GM12892 (cell line): ENCODE results near the gene TAPBP. TPM values are rescaled to one million over a fixed set of nuclear protein-coding genes. Genes with fewer than 3 reads are reported as not detected.
A peak's percentile ranks its signal among the peaks of the same experiment; 100 is the strongest.
"Not testable (repeated sequence)": the region's sequence is repeated elsewhere in the genome, so short reads cannot be mapped to it uniquely, and the experiment has no call there.

Source experiments
- DNase-seq: peaks from one replicate; pipeline ENCODE4 v3.0.0; 2011; ENCODE audit not compliant: insufficient read length
- FAIRE-seq: peaks from 2 replicates; lab custom pipeline; 2011; peaks lifted over from hg19 to GRCh38; lab: Jason Lieb, UNC
- POLR2A ChIP-seq: IDR thresholded peaks from 2 replicates; pipeline ENCODE4 v1.6.1; 2011; ENCODE audit warnings: low read depth, low read length, control low read depth
- POLR2AphosphoS5 ChIP-seq: IDR thresholded peaks from 2 replicates; pipeline ENCODE4 v1.6.1; 2011; ENCODE audit warnings: low read depth, low read length, control low read depth
- TAF1 ChIP-seq: IDR thresholded peaks from 2 replicates; pipeline ENCODE4 v1.6.1; 2011; ENCODE audit warnings: low read depth, mild to moderate bottlenecking, control low read depth, low read length, borderline replicate concordance
- polyA plus RNA-seq: library from polyadenylated mRNA; unstranded; fragments of >200 nt; gene quantifications from one replicate; pipeline ENCODE4 v1.2.1, GENCODE V29; 2012; ENCODE audit warnings: missing spikeins, inconsistent platforms; ENCODE audit not compliant: missing spikeins

TAPBP gene
- polyA plus RNA-seq = 51.3 TPM

DNA sequence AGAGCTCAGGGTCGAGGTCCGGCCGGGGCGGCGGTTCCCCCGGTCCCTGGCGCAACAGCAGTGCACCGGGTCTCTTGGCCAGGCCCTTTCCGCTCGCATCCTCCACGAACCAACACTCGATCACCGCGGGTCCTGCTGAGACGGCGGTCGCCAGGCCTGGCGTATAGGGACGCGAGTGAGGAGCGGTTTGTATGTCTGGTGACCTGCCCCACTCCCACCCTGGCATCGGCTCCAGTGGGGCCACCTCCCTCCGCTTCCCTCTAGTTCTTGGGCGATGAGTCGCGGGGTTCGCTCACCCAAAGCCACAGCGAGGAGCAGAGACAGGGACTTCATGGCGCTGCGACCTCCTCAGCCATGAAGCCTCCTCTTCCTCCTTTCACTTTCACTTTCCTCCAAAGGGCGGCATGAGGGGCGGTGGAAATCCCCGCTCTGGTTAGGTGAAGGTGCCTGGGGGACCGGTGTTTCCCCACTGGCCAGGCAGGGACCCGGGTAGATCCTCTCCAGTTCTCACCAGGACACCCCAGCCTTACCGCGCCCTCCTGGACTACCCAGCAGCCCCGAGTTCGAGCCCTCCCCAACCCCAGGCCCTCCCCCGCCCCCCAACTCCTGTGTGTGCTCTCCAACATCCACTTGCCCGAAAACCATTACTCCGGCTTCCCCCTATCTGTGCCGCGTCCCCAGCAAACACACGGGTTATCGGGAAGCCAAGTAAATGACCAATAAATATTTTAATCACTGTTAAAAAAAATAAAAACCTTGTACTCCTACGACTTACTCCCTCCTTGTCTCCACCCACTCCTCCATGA lies at the start of gene TAPBP:
TSS of gene TAPBP (minus strand) at position 370 of the 806 bp plus-strand sequence. CDS start at position 333, 37 bp downstream.
- TF ChIP-seq TAF1 = peak; percentile 86
- TF ChIP-seq POLR2AphosphoS5 = peak; percentile 87
- TF ChIP-seq POLR2A = peak; percentile 84
- FAIRE-seq (peak; percentile 90), DNase-seq (peak; percentile 77)

DNA sequence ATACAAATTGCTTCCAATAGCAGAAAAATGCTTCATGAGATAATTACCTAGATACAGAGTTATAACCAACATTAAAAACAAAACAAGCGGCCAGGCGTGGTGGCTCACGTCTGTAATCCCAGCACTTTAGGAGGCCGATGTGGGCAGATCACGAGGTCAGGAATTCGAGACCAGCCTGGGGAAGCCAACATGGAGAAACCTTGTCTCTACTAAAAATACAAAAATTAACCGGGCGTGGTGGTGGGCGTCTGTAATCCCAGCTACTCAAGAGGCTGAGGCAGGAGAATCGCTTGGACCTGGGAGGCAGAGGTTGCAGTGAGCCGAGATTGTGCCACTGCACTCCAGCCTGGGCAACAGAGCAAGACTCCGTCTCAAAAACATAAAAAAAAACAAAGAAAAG lies 49.6 kb upstream of the TAPBP start:
- not testable (repeated sequence) for FAIRE-seq, DNase-seq

DNA sequence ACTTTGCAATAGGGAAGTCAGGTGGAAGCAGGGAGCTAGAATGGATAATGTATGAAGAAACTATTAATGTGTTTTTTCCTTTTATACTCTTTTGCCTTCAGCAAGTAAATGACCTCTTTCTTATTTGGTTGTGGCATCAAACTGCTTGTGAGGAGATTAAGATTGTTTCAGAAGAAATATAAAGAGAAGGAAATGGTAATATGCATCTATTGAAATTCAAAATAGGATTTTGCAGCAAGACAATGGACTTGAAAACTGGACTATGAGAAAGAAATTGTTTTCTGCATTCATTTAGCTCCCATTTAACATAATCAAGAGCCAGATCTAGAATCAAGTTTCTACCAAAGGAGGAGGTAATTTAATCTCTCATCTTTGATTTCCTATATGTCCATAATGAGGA lies 45.5 kb upstream of the TAPBP start:
- DNase-seq (no peak), FAIRE-seq (no peak)
- TF ChIP-seq POLR2AphosphoS5 = no peak
- no peak for TF ChIP-seq POLR2A
- TF ChIP-seq TAF1 = no peak

DNA sequence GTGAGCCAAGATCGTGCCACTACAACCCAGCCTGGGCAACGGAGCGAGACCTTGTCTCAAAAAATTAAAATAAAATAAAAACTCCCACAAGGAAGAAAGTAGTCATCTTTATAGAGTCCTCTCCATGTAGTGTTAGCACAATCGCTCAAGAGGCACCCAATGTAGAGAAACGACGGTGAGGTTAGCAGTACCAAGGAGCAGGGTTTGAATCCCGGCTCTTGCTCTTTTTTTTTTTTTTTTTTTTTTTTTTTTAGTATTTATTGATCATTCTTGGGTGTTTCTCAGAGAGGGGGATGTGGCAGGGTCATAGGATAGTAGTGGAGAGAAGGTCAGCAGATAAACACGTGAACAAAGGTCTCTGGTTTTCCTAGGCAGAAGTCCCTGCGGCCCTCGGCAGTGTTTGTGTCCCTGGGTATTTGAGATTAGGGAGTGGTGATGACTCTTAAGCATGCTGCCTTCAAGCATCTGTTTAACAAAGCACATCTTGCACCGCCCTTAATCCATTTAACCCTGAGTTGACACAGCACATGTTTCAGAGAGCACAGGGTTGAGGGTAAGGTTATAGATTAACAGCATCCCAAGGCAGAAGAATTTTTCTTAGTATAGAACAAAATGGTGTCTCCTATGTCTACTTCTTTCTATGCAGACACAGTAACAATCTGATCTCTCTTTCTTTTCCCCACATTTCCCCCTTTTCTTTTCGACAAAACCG lies 43.4 kb upstream of the TAPBP start:
- not testable (repeated sequence) for FAIRE-seq, DNase-seq

DNA sequence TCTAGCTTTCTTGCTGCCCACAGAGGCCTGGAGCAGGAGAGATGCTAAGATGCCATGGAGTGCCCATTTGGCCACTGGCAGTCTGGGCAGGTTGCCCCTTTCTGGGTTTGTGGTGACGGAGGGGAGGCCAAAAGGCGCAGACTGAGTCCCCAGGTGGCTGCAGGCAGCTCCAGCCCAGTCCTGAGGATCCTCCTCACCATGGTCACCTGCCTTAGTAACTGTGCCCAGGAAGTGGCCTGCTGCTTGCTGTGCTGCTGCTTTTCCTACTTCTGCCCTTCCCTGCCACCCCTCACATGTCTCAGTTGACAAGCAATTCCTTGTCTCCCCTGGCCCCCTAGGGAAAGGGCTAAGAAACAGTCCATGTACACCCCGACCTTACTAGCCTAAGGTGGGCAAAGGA lies 42.4 kb upstream of the TAPBP start:
- TF ChIP-seq TAF1 = no peak
- TF ChIP-seq POLR2A = no peak
- no peak for TF ChIP-seq POLR2AphosphoS5
- FAIRE-seq = no peak
- no peak for DNase-seq

DNA sequence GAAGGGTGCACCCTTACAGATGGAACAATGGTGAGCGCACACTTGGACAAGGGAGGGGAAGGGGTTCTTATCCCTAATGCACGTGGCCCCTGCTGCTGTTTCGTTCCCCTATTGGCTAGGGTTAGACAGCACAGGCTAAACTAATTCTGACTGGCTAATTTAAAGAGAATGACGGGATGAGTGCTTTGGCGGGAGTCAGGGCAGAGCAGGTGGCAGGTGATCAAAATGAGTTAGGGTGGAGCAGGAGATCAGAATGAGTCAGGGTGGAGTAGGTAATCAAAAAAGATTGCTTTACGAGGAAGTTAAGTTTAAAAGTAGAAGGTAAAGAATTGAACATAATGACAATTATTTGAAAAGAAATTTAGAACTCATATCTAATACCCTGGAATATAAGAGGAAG lies 42.0 kb upstream of the TAPBP start:
- not testable (repeated sequence) for FAIRE-seq, DNase-seq

DNA sequence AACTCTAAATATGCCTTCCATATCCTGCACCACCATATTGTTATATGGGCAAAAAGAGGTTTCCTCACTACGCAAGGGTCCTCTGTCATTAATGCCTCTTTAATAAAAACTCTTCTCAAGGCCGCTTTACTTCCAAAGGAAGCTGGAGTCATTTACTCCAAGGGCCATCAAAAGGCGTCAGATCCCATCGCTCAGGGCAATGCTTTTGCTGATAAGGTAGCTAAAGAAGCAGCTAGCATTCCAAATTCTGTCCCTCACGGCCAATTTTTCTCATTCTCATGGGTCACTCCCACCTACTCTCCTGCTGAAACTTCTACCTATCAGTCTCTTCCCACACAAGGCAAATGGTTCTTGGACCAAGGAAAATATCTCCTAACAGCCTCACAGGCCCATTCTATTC lies 33.9 kb upstream of the TAPBP start:
- FAIRE-seq (no peak), DNase-seq (no peak)
- TF ChIP-seq TAF1 (no peak), POLR2A (no peak), POLR2AphosphoS5 (no peak)

DNA sequence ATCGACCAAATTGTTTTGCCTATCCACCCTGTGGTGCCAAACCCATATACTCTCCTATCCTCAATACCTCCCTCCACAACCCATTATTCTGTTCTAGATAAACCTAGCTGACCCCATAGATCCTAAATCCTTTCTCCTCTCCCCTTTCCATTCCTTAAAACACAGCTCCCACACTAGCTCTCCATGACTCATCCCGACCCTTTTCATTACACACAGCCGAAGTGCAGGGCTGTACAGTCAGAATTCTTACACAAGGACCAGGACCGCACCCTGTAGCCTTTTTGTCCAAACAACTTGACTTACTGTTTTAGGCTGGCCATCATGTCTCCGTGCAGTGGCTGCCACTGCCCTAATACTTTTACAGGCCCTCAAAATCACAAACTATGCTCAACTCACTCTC lies 33.1 kb upstream of the TAPBP start:
- DNase-seq, FAIRE-seq: not testable (repeated sequence)

DNA sequence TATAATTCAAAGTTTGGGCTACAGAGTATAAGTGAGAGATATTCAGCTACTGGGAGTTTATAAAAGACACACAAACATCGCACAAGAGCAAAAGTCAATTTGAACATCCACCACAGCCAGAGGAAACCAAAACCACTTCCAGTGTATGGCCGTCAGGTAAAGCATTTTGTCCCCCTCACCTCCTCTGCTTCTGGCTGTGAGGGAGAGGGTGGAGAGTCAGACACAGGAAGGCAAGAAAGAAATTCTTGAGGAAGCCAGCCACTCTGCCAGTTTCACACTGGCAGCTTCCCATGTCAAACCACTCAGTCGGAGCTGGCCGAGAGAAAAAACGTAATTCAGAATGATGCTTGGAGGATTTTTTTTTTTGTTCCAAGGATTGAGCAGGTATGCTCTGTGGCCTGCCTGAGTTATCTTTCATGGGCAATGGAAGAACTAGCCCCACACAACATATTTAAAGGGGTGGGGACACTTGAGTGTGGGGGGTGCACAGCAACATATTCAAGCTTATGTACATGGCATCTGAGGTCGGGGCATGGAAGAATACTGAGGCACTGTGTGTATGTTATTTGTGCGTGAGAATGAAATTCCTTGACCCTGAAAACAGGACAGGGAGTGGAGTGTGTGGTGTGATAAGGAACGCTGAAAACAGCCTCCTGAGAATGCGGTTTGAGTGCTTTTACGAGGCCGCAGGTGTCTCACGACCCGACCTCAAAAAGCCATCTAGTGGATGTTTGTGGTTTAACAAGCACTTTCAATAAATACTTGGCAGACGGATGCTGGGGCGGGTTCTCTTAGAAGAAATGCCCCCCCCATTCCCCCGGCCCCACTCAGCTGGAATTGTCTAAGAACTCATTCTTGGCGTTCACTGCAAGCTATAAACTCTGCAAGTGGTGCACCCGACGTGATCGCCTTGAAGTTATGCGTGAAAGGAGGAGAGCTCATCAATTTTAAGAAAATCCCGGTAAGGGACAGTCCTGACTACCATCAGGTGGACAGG lies 31.1 kb upstream of the TAPBP start:
- FAIRE-seq (peak; percentile 67), DNase-seq (no peak)
- TF ChIP-seq TAF1 = no peak
- TF ChIP-seq POLR2AphosphoS5 = no peak
- TF ChIP-seq POLR2A = no peak

DNA sequence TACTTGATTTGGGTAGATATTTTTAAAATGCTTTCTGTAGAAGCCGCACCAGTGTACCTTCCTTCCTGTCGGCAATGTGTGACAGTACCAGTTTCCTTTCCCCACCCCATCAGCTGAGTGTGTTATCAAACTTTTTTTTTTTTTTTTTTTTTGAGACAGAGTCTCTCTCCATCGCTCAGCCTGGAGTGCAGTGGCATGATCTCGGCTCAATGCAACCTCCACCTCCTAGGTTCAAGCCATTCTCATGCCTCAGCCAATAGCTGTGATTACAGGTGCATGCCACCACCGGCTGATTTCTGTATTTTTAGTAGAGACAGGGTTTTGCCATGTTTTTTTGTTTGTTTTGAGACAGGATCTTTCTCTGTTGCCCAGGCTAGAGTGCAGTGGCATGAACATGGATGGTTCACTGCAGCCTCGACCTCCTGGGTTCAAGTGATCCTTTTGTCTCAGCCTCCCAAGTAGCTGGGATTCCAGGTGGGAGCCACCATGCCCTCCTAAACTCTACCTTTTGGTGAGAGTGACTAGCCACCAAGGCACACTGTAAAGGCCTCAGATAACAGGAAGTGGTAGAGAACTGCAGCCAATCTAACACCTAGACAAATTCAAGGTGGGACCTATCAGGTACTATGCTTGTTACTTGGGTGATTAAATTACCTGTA lies 30.2 kb upstream of the TAPBP start:
- TF ChIP-seq TAF1 (no peak), POLR2A (no peak)
- FAIRE-seq (peak; percentile 73), DNase-seq (no peak)

DNA sequence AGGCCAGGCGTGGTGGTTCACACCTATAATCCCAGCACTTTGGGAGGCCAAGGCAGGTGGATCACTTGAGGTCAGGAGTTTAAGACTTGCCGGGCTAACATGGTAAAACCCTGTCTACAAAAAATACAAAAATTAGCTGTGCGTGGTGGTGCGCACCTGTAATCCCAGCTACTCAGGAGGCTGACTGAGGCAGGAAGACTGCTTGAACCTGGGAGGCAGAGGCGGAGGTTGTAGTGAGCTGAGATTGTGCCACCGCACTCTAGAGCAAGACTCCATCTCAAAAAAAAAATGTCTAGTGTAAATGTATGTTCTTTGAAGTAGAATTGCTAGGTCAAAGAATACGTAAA lies 29.7 kb upstream of the TAPBP start:
- not testable (repeated sequence) for FAIRE-seq, DNase-seq

DNA sequence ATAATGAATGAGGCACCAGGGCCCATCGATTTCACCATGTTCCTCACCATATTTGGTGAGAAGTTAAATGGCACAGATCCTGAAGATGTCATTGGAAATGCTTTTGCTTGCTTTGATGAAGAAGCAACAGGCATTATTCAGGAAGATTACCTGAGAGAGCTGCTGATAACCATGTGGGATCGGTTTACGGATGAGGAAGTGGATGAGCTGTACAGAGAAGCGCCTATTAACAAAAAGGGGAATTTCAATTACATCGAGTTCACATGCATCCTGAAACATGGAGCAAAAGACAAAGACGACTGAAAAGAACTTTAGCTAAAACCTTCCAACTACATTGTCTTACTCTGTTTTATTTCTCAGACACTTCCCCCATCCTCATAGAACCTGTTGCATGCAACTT lies 25.3 kb upstream of the TAPBP start:
- DNase-seq = no peak
- FAIRE-seq = no peak
- no peak for TF ChIP-seq TAF1
- no peak for TF ChIP-seq POLR2AphosphoS5
- TF ChIP-seq POLR2A = no peak
